COR-L47 (cell line): ENCODE data around the gene ZNF556.
"Not testable (repeated sequence)": the region's sequence is repeated elsewhere in the genome, so short reads cannot be mapped to it uniquely, and the experiment has no call there.

Experiments used
- DNase-seq: peaks from one replicate; lab custom pipeline; 2025; lab: John Stamatoyannopoulos, UW

Gene ZNF556

DNA sequence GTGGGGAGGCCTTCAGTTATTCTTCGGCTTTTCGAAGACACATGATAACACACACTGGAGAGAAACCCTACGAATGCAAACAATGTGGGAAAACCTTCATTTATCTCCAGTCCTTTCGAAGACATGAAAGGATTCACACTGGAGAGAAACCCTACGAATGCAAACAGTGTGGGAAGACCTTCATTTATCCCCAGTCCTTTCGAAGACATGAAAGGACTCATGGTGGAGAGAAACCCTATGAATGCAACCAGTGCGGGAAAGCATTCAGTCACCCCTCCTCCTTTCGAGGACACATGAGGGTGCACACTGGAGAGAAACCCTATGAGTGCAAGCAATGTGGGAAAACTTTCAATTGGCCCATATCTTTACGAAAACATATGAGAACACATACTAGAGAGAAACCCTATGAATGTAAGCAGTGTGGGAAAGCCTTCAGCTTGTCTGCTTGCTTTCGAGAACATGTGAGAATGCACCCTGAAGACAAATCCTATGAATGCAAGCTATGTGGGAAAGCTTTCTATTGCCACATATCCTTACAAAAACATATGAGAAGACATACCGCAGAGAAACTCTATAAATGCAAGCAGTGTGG, 14.0 kb upstream of the ZNF556 start:
- DNase-seq = no peak

DNA sequence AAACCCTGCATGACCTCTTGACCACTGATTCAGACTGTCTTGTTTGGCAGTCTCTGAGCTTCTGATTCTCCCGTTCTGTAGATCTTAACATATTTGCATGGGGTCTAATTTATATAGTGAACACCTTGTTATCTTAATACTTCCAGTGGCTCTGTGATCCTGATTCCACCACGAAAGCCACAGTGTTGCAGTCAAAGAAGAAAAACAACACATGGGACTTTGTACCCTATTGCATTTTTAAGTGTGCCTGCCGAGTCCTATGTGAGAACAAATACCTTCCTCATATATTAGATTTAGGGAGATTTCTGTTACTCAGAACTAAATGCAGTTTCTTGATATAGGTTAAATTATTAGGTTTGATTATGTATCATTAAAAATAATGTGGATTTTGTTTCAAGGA, 12.3 kb upstream of the ZNF556 start:
- no peak for DNase-seq

DNA sequence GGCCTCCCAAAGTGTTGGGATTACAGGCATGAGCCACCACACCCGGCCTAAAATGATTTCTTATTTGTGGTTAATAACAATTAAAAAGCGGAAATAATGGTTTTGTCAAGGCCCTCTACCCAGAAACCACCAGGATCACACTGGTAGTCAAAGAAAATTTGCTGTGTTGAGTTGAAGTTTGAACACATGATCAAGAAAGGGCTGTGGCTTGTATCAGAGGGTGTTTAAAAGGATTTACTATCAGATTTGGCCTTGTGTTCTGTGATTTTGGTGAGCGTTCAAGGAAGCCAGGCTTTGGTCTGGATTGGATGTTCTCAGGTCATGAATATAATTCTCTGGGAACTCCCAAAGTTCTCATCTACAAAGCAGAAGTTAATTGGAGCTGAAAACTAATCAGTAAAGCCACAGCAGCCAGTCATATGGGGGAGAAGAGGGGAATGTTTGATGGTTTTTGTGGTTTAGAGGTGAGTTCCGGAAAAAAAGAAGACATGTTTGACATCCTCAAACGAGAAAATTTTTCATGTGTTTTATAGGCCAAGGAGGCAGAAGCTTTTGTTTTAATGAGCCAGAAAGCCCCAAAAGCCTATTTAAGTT, 10.6 kb upstream of the ZNF556 start:
- no peak for DNase-seq

DNA sequence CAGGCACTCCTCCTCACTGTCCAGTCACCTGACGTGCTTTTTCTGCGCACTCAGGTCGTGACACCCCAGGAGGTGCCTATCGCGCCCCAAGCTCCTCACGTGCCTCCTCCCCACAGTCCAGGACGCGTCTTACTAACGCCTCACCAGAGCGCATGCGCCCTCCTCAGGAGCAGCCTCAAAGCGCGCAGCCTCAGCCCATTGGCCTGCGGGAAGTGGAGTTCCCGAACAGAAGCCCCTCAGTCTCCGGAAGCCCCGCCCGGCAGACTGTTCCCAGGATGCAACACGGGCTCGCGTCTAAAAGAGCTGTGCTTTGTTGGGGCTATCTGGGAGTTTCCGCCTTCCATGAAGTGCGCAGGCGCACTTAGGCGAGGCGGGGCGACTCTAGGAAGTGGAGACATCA, 8.3 kb upstream of the ZNF556 start:
- DNase-seq = no peak

DNA sequence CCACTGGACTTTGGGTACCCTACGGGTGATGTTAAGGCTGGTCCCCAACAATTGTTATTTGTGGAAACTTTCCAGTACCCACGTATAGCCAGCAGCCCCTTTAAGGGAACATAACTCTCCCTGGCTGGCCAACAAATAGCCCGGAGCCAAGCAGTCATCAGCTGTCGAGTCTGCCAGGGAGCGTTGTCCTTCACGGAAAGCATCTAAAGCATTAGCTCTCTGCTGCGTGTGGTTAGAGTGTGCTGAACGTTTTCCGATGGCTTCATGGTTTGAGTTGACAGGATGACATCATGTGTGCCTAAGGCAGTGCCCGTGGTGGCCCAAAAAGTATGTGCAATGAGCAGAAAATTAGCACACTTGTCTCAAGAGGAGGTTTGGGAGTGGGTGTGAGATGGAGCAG, 3.3 kb upstream of the ZNF556 start:
- DNase-seq = no peak

DNA sequence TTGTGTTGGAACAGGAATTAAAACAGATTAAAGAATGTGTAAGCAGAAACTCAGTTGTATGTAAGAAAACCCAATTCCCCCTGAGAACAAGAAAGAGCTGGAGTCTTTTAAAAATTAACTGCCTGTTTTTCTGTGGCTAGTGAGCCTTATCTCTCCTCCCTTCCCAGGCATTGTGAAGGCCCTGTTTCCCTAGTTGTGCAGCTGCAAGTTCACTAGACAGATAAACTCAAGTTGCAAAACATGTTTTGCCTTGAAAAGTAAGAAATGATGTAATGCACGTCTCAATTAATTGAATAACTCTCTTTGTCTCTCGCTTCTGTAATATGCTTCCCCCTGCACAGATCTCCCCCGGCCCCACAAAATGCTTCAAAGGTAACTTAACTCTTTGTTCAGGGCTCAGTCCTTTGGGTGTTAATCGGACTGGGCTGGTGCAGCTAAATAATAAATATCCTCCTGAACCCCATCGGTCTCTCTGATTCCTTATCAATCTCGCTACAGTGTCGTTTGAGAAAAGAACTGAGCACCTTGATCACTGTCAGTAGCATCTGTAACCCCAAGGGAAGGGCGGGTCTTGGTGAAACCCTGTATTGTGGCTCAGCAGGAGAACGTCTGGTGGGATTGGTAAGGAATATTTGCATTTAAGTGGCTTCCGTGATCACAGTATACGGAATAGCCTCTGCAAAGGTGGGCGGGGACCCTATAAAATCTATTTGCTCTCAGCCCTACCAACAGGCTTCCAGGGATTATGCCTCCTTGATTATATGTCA, 1.6 kb upstream of the ZNF556 start:
- no peak for DNase-seq

DNA sequence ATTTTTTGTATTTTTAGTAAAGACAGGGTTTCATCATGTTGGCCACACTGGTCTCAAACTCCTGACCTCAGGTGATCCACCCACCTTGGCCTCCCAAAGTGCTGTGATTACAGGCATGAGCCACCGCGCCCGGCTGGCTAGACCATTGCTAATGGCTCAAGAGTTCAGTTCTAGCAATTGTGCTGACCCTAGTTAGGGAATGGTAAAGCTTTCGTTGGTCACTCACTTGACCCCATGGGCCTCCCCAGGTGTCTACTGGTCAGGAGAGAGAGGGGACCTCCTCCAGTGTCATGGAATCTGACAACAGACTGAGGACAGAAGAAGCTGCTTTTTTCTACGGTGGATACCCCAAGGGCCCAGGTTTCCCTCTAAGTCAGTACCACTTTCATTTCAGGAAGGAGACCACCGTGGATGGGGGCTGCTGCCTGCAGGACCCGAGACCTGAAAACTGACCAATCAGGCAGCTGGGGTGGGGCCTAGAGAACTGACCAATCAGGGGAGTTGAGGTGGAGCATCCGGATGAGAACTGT, 575 bp upstream of the ZNF556 start:
- no peak for DNase-seq

DNA sequence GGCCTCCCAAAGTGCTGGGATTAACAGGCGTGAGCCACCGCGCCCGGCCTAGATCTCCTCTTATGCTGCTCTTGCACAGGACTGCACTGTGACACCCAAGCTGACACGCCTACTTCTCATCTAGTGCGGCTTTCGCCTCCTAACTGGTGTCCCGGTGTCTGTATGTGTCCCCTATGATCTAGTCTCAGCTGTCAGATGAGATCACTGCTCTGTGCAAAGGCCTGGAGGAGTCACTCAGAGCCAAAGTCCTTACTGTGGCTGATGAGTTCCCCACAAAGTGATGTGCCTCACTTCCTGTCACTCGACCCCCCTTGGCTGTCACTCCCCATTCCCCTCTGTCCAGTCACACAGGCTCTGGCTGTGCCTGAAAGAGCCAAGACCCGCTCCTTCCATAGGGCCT, 2.5 kb downstream of the ZNF556 start:
- DNase-seq = no peak

DNA sequence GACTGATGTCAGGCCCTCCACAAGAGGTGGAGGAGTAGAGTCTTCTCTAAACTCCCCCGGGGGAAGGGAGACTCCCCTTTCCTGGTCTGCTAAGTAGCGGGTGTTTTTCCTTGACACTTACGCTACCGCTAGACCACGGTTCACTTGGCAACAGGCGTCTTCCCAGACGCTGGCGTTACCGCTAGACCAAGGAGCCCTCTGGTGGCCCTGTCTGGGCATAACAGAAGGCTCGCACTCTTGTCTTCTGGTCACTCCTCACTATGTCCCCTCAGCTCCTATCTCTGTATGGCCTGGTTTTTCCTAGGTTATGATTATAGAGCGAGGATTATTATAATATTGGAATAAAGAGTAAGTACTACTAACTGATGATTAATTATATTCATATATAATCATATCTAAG, 5.0 kb downstream of the ZNF556 start:
- DNase-seq = not testable (repeated sequence)

DNA sequence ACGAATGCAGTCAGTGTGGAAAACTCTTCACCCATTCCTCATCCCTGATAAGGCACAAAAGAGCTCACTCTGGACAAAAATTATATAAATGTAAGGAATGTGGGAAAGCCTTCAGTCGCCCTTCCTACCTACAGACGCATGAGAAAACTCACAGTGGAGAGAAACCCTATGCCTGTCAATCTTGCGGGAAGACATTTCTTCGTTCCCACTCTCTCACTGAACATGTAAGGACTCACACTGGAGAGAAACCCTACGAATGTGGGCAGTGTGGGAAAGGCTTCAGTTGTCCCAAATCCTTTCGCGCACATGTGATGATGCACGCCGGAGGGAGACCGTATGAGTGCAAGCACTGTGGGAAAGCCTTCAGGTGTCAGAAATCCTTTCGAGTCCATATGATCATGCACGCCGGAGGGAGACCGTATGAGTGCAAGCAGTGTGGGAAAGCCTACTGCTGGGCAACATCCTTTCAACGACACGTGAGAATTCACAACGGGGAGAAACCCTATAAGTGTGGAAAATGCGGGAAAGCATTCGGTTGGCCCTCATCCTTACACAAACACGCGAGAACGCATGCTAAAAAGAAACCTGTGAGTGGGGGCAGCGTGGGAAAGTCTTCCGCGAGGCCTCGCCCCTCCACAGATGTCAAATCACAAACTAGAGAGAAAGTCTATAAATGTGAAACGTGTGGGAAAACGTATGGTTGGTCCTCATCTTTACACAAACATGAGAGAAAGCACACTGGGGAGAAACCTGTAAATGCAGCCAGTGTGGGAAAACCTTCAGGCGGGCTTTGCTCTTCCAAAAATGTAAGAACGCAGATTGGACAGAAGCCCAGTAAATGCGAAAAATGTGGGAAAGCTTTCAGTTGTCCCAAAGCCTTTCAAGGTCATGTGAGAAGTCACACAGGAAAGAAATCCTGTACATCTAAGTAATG, 10.5 kb downstream of the ZNF556 start:
- DNase-seq = no peak

DNA sequence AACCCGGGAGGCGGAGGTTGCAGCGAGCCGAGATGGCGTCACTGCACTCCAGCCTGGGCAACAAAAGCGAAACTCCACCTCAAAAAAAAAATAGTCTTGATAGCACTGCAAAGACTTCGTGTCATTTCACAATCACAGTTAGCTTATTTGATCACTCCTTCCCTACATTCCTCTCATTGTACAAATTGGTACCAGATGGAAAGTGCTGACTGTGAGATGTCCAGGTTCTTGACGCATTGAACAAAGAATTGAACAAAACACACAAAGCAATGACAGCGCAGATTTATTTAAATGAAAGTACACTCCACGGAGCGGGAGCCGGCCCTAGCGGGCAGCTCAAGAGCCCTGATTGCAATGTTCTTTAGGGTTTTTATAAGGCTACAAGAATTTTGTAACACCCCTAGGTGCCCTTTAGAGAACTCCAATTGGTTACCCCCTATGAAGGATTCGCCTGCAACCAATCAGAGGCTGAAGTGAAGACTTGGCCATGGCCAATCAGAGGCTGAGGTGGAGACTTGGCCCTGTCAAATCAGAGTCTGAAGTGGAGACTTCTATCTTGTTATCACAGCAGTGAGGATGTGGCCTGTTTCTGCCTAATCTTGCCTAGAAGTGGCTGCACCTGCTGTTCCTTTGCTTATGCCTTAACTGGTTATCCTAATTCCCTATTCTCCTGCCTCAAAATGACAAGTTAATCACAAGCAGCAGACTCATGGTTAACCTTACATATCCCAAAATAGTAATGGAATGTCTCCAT, 16.7 kb downstream of the ZNF556 start:
- no peak for DNase-seq

DNA sequence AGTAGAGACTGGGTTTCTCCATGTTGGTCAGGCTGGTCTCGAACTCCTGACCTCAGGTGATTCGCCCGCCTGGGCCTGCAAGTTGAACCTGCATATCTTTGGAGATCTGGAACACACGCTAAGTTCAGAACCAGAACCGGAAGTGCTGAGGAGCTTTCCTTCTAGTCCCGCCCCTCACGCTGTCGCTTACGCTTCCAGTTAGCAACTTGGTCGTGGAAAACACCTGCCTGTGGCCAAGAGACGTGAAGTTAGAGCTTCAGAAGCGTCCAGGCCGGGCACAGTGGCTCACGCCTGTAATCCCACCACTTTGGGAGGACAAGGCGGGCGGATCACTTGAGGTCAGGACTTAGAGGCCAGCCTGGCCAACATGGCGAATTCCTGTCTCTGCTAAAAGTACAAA, 18.6 kb downstream of the ZNF556 start:
- DNase-seq = no peak

DNA sequence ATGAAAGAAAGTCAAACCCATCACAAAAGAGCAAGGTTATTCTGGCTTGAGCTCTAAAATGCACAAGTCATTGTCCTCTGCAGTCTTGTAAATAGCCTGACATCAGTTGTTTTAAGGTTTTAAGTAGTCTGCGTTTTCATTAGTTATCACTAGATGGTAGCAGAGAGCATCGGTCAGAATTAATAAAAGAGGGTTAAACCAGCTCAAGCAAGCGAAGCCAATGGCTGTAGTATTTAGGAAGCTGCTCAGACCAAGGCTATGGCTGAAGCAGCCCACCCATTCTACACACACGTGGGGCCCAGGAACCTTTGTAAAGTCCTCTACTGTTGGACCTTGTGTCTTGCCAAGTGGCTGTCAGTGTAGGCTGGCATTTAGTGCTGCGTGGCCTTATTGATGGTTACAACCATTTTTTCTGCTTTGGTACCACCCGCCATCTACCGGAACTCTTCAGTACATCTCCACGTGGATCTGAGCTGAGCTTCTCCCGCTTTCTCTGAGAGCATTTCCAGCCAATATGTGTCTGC, 20.3 kb downstream of the ZNF556 start:
- peak; percentile 59 for DNase-seq

DNA sequence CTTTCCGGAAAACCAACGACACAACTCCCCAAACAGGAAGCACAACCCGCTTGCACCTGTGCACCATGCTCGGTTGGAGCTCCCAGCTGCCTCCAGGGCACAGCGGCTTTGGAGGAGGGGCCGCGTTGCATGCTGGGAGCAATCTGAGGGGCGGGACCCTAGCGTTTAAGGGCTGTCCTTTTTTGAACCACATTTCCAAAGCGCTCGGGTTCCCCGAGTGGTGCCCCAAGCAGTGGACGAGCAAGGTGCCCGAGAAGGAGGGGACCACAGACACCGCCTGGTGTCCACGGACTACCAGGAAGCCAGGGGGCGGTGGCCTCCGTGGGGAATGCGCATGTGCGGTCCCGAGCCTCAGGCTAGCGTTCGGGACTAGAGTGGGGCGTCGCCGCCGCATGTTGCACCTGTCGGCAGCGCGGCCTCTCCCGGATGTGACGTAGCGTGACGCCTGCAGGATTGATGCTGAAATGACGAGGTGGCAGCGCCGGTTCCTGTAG, 21.6 kb downstream of the ZNF556 start:
- DNase-seq = no peak

DNA sequence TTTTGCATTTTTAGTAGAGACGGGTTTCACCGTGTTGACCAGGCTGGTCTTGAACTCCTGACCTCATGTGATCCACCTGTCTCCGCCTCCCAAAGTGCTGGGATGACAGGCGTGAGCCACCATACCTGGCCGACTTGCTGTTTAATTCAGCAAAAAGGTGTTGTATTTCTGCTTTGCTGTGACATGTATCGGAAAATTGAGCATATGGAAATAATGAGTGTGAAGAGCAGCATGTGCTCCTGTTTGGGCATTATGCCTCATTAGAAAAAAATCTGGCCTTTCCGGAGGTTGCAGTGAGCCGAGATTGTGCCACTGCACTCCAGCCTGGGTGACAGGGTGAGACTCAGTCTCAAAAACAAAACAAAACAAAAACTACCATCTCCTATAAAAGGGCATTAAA, 23.4 kb downstream of the ZNF556 start:
- not testable (repeated sequence) for DNase-seq

DNA sequence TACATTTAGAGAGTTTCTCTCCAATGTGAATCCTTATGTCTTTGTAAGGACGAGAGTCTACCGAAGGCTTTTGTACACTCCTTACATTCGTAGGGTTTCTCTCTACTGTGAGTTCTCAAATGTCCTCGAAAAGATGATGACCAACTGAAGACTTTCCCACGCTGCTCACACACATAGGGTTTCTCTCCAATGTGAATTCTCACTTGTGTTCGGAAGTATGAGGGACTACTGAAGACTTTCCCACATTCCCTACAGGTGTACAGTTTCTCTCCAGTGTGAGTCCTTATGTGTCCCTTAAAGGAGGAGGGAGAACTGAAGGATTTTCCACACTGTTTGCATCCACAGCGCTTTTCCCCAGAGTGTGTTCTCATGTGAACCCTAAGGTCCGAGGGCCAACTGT, 29.6 kb downstream of the ZNF556 start:
- no peak for DNase-seq

DNA sequence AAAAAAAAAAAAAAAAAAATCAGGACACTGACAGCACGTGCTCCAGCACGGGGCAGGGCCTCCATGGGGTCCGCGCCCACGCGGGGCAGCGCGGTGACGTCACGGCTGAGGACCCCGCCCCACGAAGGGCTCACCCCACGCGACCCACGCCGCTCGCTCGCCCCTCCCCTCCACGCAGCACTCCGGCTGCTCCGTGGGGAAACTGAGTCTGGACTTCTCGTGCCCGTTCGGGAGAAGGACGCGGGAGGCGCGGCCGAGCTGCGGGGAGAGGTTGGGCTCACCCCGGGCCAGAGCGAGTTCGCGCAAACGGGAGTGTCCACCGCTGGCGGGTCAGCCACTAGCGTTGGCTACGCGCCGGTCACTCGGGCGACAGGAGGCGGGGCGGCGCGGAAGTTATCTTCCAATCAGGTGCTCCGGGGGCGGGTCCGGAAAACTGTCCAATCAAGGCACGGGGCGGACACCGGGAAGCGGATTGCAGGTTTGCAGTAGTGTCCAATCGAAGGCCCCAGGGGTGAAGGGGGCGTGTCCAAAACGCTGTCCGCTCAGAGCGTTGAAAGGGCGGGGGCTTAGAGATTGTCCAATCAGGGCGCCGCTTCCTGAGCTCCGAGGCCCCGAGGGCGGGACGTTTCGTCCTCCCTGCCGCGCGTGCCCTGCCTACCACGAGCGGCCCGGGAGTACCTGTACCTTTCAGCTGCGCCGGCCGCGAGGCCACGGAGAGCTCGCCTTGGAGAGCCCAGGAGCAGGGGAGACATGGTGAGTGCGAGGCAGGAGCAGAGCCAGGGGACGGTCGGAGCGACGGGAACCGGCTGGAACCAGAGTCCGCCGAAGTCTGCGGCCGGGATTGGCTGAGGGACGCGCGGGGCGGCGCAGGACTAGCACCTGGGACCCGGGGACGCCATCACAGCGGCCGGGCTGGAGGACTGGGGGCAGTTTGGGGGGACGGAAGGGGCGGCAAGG, 33.4 kb downstream of the ZNF556 start, which contains the start of gene ZNF57:
ZNF57 (plus strand) TSS at position 633 of the 957 bp plus-strand sequence; CDS start at position 751, 118 bp downstream.
- DNase-seq = peak; percentile 100

DNA sequence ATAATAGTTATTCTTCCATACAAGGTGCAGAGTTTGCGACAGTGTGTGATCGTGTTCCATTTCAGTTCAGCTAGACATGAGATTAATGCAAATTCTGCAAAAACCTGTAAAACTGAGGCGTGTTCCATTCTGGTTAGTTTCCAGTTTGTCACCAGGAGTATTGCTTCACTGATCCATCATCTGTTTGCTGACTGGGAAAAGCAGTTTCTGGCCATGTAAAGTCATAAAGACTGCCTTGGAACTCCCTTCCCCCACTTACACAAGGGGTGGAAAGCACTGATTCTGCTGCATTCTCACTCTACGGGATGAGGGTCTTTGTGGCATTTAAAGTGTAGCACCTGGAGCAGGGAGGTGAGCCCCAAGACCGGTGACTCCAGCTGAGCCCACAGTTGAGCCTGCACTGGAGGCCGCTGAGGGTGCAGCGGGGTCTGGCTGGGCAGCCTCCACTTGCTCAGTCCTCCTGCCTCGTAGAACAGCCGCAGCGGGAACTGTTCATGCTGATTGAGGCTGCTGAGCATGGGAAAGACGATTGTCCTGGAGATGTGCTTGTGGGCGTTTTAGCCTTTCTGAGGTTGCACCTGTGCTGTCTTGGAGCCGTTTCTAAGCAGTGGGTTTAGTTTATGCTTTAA, 35.6 kb downstream of the ZNF556 start:
- no peak for DNase-seq

DNA sequence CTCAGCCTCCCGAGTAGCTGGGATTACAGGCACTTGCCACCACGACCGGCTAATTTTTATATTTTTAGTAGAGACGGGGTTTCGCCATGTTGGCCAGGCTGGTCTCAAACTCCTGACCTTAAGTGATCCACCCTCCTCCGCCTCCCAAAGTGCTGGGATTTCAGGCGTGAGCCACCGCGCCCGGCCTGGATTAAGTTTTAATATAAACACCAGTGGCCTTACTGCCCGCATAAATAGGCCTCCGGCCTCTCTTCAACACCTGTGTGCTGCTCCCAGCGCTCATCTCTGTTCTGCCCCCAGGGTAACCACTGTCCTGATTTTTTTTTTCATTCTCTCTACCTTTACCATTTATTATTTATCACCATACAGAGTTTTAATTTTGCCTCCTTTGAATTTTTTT, 36.2 kb downstream of the ZNF556 start:
- not testable (repeated sequence) for DNase-seq
